Measurements from ENCODE around the gene EDAR. TPM values are rescaled to one million over a fixed set of nuclear protein-coding genes. Genes with fewer than 3 reads are reported as not detected.

Gene EDAR
- total RNA-seq, 4 donors from 2014 or later, result not detected

- TF ChIP-seq CTCF (IDR thresholded peaks at IDR 0.05; ENCODE audit: low read depth), result no peak
These were observed 120.1 kb downstream of the EDAR start for GRCh38 chr2:108868911-108869310.

GRCh38 chr2:108866041-108866440 lies 123.0 kb downstream of the EDAR start:
- TF ChIP-seq CTCF (IDR thresholded peaks at IDR 0.05; ENCODE audit: low read depth), result no peak

GRCh38 chr2:108858894-108859293 lies 130.1 kb downstream of the EDAR start:
- TF ChIP-seq CTCF (IDR thresholded peaks at IDR 0.05; ENCODE audit: low read depth), result no peak

GRCh38 chr2:108855194-108855593 lies 133.8 kb downstream of the EDAR start:
- TF ChIP-seq CTCF (IDR thresholded peaks at IDR 0.05; ENCODE audit: low read depth), result no peak

GRCh38 chr2:108854484-108854883 lies 134.5 kb downstream of the EDAR start:
- TF ChIP-seq CTCF (IDR thresholded peaks at IDR 0.05; ENCODE audit: low read depth), result no peak

- TF ChIP-seq CTCF (IDR thresholded peaks at IDR 0.05; ENCODE audit: low read depth), result no peak
These were observed 135.6 kb downstream of the EDAR start for GRCh38 chr2:108853421-108853820.

GRCh38 chr2:108852375-108852774 lies 136.6 kb downstream of the EDAR start:
- no peak for TF ChIP-seq CTCF (IDR thresholded peaks at IDR 0.05; ENCODE audit: low read depth)

All from subcutaneous adipose tissue (tissue), 4 donors.